Fibroblast of lung (primary cell): ENCODE measurements around the gene ANKRD44.

Experiments
- CTCF ChIP-seq, 2 donors: IDR thresholded peaks in 1 of 2; conservative IDR thresholded peaks in 1 of 2; 1 replicate in 1 of 2; 2 replicates in 1 of 2; pipeline ENCODE4 v1.5.1; 2011 to 2012; ENCODE audit warnings: low read length in 2 of 2, control low read depth in 1 of 2, inconsistent platforms in 1 of 2, low read depth in 1 of 2, mild to moderate bottlenecking in 1 of 2
- EZH2 ChIP-seq: IDR thresholded peaks from 2 replicates; pipeline ENCODE4 v1.5.1; 2012; ENCODE audit warnings: low read length, control low read depth, mild to moderate bottlenecking; ENCODE audit errors: missing control alignments

GRCh38 chr2:197090742-197091367, 219.7 kb downstream of the ANKRD44 start:
- no peak for TF ChIP-seq CTCF (conservative IDR thresholded peaks at IDR 0.05 in 1 of 2, IDR thresholded peaks at IDR 0.05 in 1 of 2; ENCODE audit: low read depth in 1 of 2, low read length in 2 of 2)
- no peak for TF ChIP-seq EZH2
